Smooth muscle cell (in vitro differentiated cells): ENCODE data around the gene MGAT3. TPM values are rescaled to one million over a fixed set of nuclear protein-coding genes. Genes with fewer than 3 reads are reported as not detected.

Source experiments
- DNase-seq: peaks from one replicate; lab custom pipeline; 2025; ENCODE audit not compliant: unreplicated experiment; lab: John Stamatoyannopoulos, UW
- H2AFZ ChIP-seq: fragments of 200-600 bp; sonication (generic); 2 replicates; pipeline ENCODE4 v1.6.0; 2016; ENCODE audit warnings: antibody characterized with exemption, low read depth, mild to moderate bottlenecking
- H3F3A ChIP-seq: fragments of 200-600 bp; sonication (generic); 2 replicates; pipeline ENCODE4 v1.6.0; 2017; ENCODE audit warnings: antibody characterized with exemption, low read depth
- H3K27ac ChIP-seq: fragments of 200-600 bp; sonication (generic); 2 replicates; pipeline ENCODE4 v1.5.1; 2016; ENCODE audit warnings: low read depth, mild to moderate bottlenecking
- H3K27me3 ChIP-seq: fragments of 200-600 bp; sonication (generic); 2 replicates; pipeline ENCODE4 v1.6.1; 2016; ENCODE audit warnings: low read depth, mild to moderate bottlenecking
- H3K36me3 ChIP-seq: fragments of 200-600 bp; sonication (generic); 2 replicates; pipeline ENCODE4 v1.5.1; 2016; ENCODE audit warnings: low read depth
- H3K4me1 ChIP-seq: fragments of 200-600 bp; sonication (generic); 2 replicates; pipeline ENCODE4 v1.5.1; 2016; ENCODE audit warnings: low read depth
- H3K4me2 ChIP-seq: fragments of 200-600 bp; sonication (generic); 2 replicates; pipeline ENCODE4 v1.6.0; 2016; ENCODE audit warnings: mild to moderate bottlenecking
- H3K4me3 ChIP-seq: fragments of 200-600 bp; sonication (generic); 2 replicates; pipeline ENCODE4 v1.5.1; 2016; ENCODE audit warnings: mild to moderate bottlenecking
- H3K79me2 ChIP-seq: fragments of 200-600 bp; sonication (generic); 2 replicates; pipeline ENCODE4 v1.6.0; 2016; ENCODE audit warnings: low read depth, mild to moderate bottlenecking
- H3K9ac ChIP-seq: fragments of 200-600 bp; sonication (generic); 2 replicates; pipeline ENCODE4 v1.6.0; 2016; ENCODE audit warnings: low read depth
- H3K9me3 ChIP-seq: fragments of 200-600 bp; sonication (generic); replicated peaks from 2 replicates; pipeline ENCODE4 v1.5.1; 2016; ENCODE audit warnings: low read depth
- H4K20me1 ChIP-seq: fragments of 200-600 bp; sonication (generic); 2 replicates; pipeline ENCODE4 v1.6.0; 2016; ENCODE audit warnings: low read depth
- CTCF ChIP-seq: fragments of 200-600 bp; sonication (generic); IDR thresholded peaks from 2 replicates; pipeline ENCODE4 v1.5.1; 2017; ENCODE audit warnings: borderline replicate concordance, mild to moderate bottlenecking, antibody characterized with exemption; ENCODE audit not compliant: insufficient read depth, poor library complexity, severe bottlenecking
- WGBS: methylation state at CpG from one replicate; pipeline ENCODE4 v1.1.7; 2016; ENCODE audit warnings: low lambda C conversion rate; 5-methylcytosine and 5-hydroxymethylcytosine counted together
- polyA plus RNA-seq: library from polyadenylated mRNA; unstranded; fragments of >200 nt; fragmentation: Nextera tagmentation; extraction: Ambion mirVana; gene quantifications from 2 replicates; pipeline ENCODE4 v1.2.1, GENCODE V29; 2016
- total RNA-seq: library from RNA; depleted of rRNA; stranded (reverse); fragments of >200 nt; gene quantifications from 2 replicates; pipeline ENCODE4 v1.2.3, GENCODE V29; 2014

MGAT3 gene
- total and polyA plus RNA-seq, 2 experiments from 2014 or later = 3.9 to 7.8 TPM

GRCh38 chr22:39414886-39415285 is 41.9 kb upstream of the MGAT3 start:
- H3K27ac ChIP-seq = no peak overlapping the region
- no peak overlapping the region for H3K4me3 ChIP-seq
- peaks cover 20% of the 10 kb centered on the region for H3K79me2 ChIP-seq
- no peak overlapping the region for H3K4me2 ChIP-seq
- TF ChIP-seq CTCF = no peak
- WGBS = 97% methylated on average over 11 of the region's 11 CpGs
- peaks cover 7% of the 10 kb centered on the region for H3F3A ChIP-seq
- no peak overlapping the region for H3K9ac ChIP-seq
- no peaks in the 10 kb centered on the region for H3K27me3 ChIP-seq
- H2AFZ ChIP-seq = no peak overlapping the region
- H3K9me3 ChIP-seq = no peaks in the 10 kb centered on the region
- no peaks in the 10 kb centered on the region for H3K4me1 ChIP-seq
- no peak for DNase-seq
- H3K36me3 ChIP-seq = no peaks in the 10 kb centered on the region
- peaks cover 67% of the 10 kb centered on the region for H4K20me1 ChIP-seq

GRCh38 chr22:39415506-39415905 is 41.3 kb upstream of the MGAT3 start:
- no peak for DNase-seq
- no peaks in the 10 kb centered on the region for H3K27me3 ChIP-seq
- H3K9ac ChIP-seq = no peak overlapping the region
- no peaks in the 10 kb centered on the region for H3K9me3 ChIP-seq
- no peak overlapping the region for H3K4me2 ChIP-seq
- WGBS = 96% methylated on average over 16 of the region's 16 CpGs
- peaks cover 7% of the 10 kb centered on the region for H3F3A ChIP-seq
- H3K27ac ChIP-seq = no peak overlapping the region
- H4K20me1 ChIP-seq = peaks cover 61% of the 10 kb centered on the region
- H3K36me3 ChIP-seq = no peaks in the 10 kb centered on the region
- no peak overlapping the region for H3K4me3 ChIP-seq
- H2AFZ ChIP-seq = no peak overlapping the region
- no peak for TF ChIP-seq CTCF
- H3K4me1 ChIP-seq = no peaks in the 10 kb centered on the region
- H3K79me2 ChIP-seq = peaks cover 14% of the 10 kb centered on the region

GRCh38 chr22:39416319-39416718 is 40.5 kb upstream of the MGAT3 start:
- Histone ChIP-seq H3K27ac (no peak overlapping the region), H3K27me3 (no peaks in the 10 kb centered on the region), H3K36me3 (no peaks in the 10 kb centered on the region), H3K9ac (no peak overlapping the region), H3F3A (peaks cover 7% of the 10 kb centered on the region), H3K79me2 (peaks cover 8% of the 10 kb centered on the region), H3K4me2 (no peak overlapping the region), H3K4me3 (no peak overlapping the region), H3K9me3 (no peaks in the 10 kb centered on the region), H3K4me1 (no peaks in the 10 kb centered on the region), H2AFZ (no peak overlapping the region), H4K20me1 (peaks cover 53% of the 10 kb centered on the region)
- WGBS = 89% methylated on average over 7 of the region's 7 CpGs
- no peak for TF ChIP-seq CTCF
- no peak for DNase-seq

GRCh38 chr22:39417641-39418040 is 39.2 kb upstream of the MGAT3 start:
- no peak overlapping the region for H3K9ac ChIP-seq
- peaks cover 8% of the 10 kb centered on the region for H3K79me2 ChIP-seq
- H3K27ac ChIP-seq = no peak overlapping the region
- peaks cover 39% of the 10 kb centered on the region for H4K20me1 ChIP-seq
- no peaks in the 10 kb centered on the region for H3K4me1 ChIP-seq
- no peak for TF ChIP-seq CTCF
- H3K36me3 ChIP-seq = no peaks in the 10 kb centered on the region
- WGBS = 98% methylated on average over 12 of the region's 12 CpGs
- H3K4me3 ChIP-seq = no peak overlapping the region
- DNase-seq = no peak
- H3K27me3 ChIP-seq = no peaks in the 10 kb centered on the region
- H3K4me2 ChIP-seq = no peak overlapping the region
- H3F3A ChIP-seq = peaks cover 1% of the 10 kb centered on the region
- no peaks in the 10 kb centered on the region for H3K9me3 ChIP-seq
- no peak overlapping the region for H2AFZ ChIP-seq
